Right hindlimb (tissue), 1 donor: ENCODE results near the gene ACO2.
"Not testable (repeated sequence)": the region's sequence is repeated elsewhere in the genome, so short reads cannot be mapped to it uniquely, and the experiment has no call there.

ENCODE experiments used
- DNase-seq: peaks from one replicate; pipeline ENCODE4 v3.0.0-alpha.2; 2018

Gene ACO2

DNA sequence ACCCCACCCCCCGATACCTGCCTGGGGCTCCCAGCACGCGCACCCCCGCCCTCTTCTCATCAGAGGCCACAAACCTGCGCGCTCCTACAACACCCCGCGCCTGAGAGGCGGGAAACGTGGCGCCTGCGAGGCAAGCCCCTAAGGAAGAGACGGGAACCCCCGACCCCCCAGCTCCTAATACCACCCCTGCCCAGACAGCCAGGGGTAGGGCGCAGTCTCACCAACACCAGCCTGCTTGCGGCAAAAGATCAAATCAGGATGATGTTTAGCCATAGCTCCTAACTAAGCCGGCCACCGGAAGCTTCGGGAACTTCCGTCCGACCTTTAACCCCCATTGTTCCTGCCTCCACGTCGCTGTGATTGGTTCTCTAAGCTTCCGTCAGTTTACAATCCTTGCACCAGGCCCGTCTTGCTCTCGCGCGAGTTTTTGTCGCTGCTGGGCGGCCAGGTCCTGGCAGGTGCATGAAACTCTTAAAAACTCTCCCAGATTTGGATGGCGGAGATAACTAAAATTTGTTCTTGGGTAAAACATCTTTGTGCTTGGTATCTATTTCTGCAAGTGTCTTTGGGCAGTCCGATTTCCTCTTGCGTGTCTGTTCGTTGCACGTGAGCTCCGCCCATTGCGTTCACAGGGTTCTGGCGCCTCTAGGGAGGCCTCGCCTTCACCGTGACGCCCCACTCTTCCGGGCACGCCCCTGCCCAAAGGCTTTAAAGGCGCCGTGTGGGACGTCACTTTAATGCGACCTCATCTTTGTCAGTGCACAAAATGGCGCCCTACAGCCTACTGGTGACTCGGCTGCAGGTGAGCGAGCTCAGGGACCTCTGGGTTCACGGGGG lies at the start of gene ACO2, which contains the start of gene PHF5A:
TSS of gene ACO2 (plus strand) at position 737 of the 837 bp plus-strand sequence. CDS start at position 767, 30 bp downstream.
TSS of gene PHF5A (minus strand) at position 312 of the 837 bp plus-strand sequence. CDS start at position 273, 39 bp downstream.
- peak; percentile 98 for DNase-seq

DNA sequence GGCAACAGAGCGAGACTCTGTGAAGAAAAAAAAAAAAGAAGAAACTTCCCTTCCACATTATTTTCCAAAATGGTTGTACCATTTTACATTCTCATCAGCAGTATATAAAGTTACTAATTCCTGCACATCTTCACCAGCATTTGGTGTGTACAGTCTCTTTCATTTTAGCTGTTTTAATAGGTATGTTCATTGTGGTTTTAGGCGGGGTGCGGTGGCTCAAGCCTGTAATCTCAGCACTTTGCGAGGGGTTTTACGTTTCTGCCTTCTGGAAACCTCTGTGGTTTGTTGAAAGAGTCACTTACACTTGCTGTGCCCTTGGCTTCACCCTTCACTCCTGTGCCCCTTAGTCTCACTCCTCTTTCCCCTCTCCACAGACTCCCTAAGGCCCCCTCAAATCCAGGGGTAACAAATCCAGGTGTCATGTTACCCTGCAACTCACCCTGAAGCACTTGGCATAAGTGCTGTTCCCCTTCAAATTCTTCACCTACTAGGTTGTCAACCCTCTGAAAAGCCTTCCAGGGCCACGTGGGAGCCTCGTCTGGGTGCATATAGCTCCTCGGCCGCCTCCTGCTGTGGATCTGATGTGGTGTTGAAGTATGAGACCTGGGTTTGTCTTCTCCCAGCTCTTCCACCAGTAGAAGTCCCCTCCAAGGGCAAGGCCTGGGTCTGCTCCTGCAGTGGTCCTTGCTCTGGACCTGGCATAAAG lies 43.1 kb upstream of the ACO2 start:
- DNase-seq: no peak

- no peak for DNase-seq
These were observed 39.5 kb upstream of the ACO2 start for GRCh38 chr22:41429232-41429950.

DNA sequence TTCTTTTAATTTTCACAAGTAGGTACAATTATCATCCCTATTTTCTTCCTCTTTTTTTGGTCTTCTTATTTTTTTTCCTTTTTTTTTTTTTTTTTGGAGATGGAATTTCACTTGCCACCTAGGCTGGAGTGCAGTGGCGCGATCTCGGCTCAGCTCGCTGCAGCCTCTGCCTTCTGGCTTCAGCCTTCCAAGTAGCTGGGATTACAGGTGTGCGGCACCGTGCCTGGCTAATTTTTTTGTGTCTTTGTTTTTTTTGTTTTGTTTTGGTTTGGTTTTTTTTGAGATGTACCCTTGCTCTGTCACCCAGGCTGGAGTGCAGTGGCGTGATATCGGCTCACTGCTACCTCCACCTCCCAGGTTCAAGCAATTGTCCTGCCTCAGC lies 39.0 kb upstream of the ACO2 start:
- DNase-seq: no peak

DNA sequence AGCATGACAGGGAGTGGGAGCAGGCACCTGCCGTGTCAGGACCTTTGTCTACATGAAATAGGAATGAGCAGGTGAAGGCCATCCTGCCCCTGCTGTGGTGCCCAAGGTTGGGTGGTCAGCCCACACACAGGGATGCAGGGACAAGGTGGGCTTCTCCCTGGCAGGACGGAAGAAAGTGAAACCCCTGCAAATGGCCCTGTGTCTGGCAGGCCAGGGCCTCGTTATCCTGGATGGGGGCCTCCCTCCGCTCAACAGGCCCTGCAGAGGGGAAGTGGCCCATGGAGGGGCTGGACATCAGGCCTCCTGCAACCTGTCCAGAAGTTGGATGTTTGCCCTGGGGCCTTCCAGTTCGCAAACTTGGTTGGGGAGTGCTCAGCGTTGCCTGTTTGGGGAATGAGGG lies 37.3 kb upstream of the ACO2 start:
- no peak for DNase-seq

DNA sequence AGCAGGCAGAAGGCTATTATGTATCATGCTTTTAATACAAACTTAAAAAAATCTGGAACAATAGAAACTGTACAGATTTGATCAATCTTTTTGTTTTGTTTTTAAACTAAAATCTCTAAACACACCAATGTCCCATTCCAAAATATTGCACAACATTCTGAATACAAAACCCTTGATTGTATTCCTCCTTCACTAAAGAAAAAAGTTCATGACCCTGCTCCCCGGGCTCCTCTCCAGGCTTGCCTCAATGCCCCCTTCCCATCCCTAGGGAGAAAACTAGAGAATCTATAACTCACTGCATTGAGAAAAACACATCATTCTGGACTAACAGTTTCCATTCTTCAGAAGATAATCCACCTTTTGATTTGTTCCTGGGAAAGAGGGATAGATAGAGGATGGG lies 35.4 kb upstream of the ACO2 start:
- DNase-seq: not testable (repeated sequence)

DNA sequence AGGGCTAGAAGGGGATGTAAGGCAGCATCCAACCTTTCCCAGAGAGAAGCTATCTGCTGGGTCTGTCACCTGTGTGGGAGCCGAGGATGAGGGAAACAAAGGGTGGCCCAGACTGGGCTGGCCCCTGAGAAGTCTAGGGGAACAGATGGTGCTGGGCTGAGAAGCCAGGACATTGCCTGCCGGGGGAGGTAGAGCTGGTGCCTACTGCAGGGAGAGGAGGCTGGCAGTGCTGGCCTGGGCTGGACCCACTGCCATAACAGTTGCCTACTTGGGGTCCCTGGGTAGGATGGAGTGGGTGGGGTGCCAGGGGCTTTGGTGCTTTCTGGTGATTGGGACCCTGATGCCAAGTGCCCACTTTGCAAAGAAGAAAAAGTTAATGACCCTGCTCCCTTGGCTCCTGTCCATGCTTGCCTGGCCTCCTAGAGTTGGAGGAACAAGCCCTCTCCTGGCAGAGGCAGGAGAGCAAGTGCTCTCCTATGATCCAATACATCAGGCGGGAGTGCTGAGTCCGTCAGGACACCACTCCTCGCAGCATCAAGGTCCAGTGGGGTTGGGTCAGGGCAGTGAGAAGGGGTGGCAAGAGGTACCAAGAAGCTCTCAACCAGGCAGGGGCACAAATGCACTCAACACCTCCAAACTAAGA lies 34.4 kb upstream of the ACO2 start:
- DNase-seq: not testable (repeated sequence)

- DNase-seq: no peak
These were observed 33.4 kb upstream of the ACO2 start for GRCh38 chr22:41435560-41435959.

- no peak for DNase-seq
These were observed 32.4 kb upstream of the ACO2 start for GRCh38 chr22:41436322-41437113.

DNA sequence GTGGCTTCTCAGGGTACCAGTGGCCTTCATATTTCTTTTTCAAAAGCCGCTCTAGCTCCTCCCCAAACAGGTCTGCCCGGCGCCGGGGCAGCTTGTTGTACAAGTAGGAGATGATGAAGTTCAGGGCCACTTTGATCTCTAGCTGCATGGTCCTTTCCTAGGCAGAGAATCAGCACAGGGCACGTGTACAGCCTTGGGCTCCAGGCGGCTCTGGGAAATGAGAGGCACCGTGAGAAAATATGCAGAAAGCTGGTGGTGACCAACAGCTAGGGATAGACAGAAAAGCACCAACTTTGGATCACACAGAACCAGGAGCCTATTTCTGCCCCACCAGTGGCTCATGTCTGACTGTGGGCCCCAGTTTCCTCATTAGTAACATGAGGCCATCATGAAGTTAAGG lies 31.7 kb upstream of the ACO2 start:
- no peak for DNase-seq

- DNase-seq: not testable (repeated sequence)
These were observed 28.4 kb upstream of the ACO2 start for GRCh38 chr22:41440511-41440910.

GRCh38 chr22:41442240-41442792 lies 26.6 kb upstream of the ACO2 start:
- no peak for DNase-seq

- DNase-seq: peak; percentile 99
These were observed 24.4 kb upstream of the ACO2 start for GRCh38 chr22:41444360-41445128.

DNA sequence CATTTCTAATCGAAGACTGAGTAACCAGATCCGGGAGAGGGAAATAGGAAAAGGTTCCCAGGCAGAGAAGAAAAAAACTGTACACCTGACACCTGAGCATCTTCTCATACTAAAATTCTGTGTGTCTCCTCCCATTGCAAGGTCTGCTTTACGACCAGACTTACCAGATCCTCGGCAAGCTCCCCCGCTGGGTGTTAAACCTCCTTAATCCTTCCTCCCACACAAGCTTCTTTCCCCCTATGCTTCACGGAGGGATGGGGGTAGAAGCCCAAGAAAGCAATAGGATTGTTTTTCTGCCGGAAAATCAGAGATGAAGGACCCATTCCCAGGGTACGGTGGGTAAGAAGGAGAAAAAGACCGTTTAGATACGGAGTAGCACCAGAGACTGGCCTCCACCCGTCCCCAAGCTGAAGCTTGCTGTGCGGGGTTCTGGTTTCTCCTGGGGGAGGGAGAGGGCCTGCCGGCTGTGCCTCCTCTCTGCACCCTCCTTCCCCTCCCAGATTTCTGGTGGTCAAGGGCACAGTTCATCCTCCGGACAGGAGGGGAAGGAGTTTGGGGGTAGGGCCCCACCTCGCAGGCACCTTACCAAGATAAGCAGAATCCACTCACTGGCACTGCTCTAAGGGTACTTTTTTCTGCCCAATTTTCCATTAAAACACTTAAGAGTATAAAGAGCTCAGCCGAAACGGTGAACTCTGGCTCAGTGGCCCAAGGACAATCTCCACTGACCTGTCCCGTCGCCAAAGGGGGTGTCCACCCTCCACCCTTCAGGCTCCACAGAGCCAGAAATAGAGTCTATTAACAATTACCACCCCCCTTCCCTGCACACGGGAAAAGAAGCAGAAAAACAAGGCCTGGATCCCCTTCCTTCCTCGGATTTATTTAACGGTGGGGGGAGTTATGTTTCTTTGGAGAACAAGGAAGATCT lies 23.5 kb upstream of the ACO2 start:
- DNase-seq: peak; percentile 44

DNA sequence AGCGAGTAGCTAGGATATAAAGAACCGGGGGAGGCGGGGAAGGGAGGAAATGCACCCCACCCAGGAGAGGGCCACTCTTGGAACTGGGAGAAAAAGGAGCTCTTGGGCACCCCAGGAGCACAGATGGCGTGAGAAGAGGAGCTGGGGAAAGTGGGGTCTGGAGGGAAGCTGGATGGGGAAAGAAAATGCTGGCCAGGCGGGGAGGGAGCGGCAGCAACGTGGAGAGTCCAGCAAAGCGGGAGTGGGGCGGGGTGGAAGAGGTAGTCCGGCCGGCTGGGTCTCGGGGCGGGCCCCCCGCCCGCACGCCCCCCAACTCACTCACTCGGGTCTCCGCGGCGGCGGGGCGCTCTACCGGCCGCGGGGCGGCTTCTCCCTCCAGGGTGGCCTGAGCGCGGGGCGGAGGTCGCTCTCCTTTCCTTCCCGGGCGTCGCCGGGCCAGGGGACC lies 22.8 kb upstream of the ACO2 start:
- no peak for DNase-seq

- peak; percentile 96 for DNase-seq
These were observed 22.1 kb upstream of the ACO2 start, which contains the start of gene TOB2 for GRCh38 chr22:41446639-41447434. TSS of gene TOB2 (minus strand) at chr22:41446801. CDS start at chr22:41437345, 9,456 bp downstream.

GRCh38 chr22:41447435-41448188 lies 21.3 kb upstream of the ACO2 start:
- DNase-seq: peak; percentile 89
